Activated naive CD4-positive, alpha-beta T cell treated with Interleukin-2 at 50 U/mL for 16 hours (primary cell): ENCODE measurements around the gene KCNQ5.
A peak's percentile ranks its signal among the peaks of the same experiment; 100 is the strongest.
"Not testable (repeated sequence)": the region's sequence is repeated elsewhere in the genome, so short reads cannot be mapped to it uniquely, and the experiment has no call there.

Experiments
- DNase-seq: peaks from one replicate; pipeline ENCODE4 v3.0.0-alpha.2; 2020

The KCNQ5 gene

GRCh38 chr6:72621291-72622093, at the start of gene KCNQ5:
KCNQ5 (plus strand) TSS chr6:72622064.
- DNase-seq = peak; percentile 23

DNA sequence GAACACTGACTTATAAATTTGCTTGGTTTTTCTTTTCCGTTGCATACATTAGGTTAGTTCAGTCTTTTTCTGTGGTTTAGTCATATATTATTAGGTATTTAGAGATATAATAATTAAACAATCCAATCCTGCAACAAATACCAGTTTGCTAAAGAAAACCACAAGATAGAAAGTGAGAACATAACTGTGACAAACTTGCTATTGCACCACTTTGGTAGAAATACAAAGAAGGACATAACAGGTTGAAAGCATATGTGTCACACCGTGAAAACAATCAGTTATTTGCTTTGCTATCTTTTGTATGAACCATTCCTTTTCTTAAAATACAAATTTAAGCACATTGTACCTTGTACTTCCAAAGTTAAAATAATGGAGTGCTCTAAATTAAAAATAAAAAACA, 42.0 kb upstream of the KCNQ5 start:
- no peak for DNase-seq

DNA sequence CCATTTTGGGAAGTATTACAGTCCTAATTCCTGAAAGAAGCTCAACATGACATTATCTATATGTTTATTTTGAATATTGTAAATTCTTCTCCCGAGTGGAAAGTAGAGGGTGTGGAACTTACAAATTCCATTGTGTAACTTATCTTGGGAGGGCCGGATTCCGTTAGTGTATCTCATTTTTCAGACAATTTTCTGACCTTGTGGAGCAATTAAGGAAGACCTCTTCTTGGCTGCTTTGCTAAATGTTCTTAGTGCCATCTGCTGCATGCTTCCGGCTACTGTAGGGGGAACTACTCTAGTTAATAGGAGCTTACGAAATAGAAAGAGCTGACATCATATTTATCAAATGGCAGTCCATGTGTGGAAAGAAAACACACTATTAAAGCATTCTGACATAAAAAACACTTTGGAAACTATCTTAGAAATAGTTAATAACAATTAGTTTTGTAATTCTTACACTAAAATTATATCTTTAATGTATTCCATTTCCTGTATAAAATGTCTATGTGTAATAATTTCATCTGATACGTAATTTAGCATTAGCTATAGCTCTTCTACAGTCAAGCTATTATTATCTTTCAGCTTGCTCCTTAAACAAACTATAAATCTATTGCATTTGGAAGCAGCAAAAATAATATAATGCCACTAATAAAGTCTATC, 41.5 kb upstream of the KCNQ5 start:
- no peak for DNase-seq

- DNase-seq = not testable (repeated sequence)
Observed at GRCh38 chr6:72580950-72581349, 40.9 kb upstream of the KCNQ5 start.

DNA sequence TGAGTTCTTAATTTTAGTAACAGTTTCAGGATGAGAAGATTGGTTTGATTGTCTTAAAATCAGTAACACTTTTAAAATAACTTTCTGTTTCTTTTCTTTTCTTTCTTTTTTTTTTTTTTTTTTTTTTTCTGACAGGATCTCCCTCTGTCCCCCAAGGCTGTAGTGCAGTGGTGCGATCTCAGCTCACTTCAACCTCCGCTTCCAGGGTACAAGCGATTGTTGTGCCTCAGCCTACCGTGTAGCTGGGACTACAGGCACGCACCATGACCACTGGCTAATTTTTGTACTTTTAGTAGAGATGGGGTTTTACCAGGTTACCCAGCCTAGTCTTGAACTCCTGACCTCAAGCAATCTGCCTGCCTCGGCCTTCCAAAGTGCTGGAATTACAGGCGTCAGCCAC, 33.7 kb upstream of the KCNQ5 start:
- DNase-seq = no peak

- no peak for DNase-seq
Observed at GRCh38 chr6:72589096-72589495, 32.8 kb upstream of the KCNQ5 start.

- no peak for DNase-seq
Observed at GRCh38 chr6:72595812-72596211, 26.1 kb upstream of the KCNQ5 start.

DNA sequence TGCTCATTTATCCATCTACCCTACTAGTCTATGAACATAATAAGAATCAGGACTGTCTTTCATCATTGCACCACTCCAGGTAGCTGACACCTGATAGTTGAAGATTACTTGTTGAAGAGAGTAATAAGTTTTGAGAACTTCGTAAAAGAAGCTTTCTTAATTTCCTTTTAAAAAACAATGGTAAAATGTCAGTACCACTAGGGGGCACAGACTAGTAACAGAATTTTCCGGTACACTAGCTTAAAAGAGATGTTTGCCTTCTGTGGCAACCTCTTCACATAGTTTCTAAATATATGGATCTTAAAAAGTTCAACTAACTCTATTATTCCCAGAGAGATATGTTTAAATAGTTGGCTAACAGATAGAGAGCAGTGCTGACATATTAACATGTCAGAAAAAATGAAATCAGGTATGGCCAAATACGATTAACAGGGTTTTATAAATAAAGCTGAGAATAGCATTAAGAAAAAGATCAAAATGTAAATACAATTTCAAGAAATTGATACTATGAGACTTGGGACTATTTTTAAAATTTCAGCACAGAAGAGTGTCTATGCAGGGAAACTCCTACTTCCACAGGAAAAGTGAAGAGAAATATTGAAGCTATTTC, 5.4 kb upstream of the KCNQ5 start:
- no peak for DNase-seq

- DNase-seq = no peak
Observed at GRCh38 chr6:72617721-72618120, 4.1 kb upstream of the KCNQ5 start.

DNA sequence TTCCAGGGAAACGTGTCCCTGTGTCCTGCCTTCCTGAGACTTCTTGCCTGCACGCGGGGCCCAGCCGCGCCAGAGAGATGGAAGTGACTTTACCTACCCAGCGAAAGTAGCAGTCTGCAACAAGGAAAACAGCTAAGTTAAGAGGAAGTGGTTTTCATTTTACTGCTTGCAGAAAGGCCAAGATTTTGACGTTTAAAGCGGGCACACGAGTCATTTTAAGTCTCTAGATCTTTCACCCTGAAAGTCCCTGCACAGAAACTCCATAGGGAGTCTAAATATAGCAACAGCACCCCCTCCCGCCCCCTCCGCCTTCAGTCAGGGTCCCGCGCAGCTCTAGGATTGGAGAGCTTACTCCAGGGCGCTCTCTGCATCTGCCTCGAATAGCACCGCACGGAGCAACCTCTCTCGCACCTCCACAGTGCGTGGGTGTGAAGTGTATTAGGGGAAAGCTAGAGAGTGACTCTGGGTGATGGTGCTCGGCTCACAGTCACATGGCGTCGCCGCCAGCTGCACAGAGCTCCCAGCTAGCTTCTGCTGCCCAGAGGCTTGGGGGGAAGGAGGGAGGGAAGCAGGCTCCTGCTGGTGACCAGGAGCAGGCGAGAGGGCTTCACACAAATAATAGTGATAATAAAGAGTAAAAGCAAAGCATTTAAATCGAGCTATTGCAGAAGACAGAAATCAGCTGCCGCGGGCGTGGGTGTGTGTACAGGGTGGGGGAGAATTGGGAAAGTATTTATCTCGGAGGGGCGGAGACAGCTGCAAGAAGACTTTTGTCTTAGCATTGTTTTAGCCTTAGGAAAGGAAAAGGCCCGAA, 1.8 kb upstream of the KCNQ5 start:
- peak; percentile 78 for DNase-seq

GRCh38 chr6:72620871-72621290, 983 bp upstream of the KCNQ5 start:
- DNase-seq = no peak

GRCh38 chr6:72622094-72622940, 453 bp downstream of the KCNQ5 start:
- DNase-seq = peak; percentile 63

DNA sequence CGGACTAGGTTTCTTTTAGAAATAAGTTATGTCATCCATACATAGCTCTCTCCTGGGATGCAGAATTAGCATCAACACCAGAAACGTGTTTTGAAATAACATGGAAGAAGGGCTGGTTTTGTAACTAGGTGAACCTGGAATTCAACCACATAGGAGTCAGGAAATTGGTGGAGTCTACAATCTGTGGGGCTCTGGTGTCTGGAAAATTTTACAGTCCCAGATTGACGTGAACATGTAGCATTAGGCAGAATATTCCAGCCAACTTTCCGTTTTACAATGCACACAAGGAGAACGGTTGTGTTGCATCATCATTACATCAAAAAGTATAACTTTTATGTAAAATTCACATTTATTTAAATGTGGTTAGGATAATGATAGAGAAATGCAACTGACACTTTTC, 1.9 kb downstream of the KCNQ5 start:
- no peak for DNase-seq

DNA sequence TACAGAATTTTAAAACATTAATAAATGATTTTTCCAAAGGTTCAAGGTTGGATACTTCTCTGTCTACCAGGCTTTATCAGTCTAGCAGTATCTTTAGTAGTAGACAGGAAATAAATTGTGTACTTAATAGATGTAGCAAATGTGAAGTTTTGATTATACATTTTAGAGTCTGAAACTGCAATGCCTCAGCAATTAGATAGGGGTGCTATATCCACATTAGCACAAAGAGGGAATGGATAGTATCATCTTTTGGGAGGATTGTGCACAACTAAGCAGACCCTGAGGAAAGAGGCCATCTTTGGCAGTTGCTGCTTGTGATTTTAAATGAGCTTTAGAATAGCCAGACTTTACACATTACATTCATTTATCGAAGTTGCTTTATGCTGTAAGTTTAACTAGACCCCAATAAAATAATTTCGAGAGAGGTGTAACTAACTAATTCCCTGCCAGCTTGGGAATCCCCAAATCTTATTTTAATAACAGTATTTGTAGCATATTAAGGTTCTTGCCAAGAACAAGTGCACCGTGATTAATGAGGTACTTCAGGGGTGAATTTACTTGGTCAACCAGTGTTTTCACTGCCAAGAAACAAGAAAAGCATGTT, 2.8 kb downstream of the KCNQ5 start:
- DNase-seq = no peak

DNA sequence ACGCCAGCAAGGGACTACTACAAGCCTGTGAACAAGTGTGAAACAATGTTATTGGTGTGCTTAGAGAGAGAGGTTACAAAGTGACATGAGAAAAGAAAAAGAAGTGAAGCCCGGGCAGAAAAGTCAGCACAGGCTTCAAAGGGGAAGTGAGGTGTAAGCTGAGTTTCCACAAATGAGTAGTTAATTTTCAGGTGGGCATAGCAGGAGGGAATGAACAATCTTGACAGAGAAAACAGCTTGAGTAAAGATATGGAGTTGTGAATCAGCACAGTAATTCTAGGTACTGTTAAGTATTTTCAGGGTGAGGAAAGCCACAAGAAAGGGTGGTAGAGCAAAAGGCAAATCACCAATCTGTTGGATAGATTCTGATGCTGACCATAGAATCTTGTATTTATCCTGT, 4.3 kb downstream of the KCNQ5 start:
- DNase-seq = no peak

- DNase-seq = no peak
Observed at GRCh38 chr6:72627539-72627938, 5.7 kb downstream of the KCNQ5 start.

DNA sequence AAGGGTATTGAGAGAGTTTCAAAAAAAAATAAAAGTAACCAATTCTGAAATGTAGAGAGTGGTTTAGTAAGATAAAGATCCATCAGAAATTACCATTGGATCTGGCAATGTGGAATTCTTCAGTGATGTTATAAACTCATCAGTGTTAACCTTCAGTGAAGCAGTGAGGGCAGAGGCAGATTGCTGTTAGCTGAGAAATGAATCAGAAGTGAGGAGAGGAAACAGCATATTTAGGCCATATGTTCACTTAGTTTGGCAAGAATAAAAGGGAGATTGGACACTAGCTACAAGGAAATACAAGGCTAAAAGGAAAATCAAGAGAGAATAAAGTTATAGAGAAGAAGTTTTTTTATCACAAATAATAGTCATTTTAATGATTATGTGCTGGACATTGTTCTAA, 9.6 kb downstream of the KCNQ5 start:
- no peak for DNase-seq

DNA sequence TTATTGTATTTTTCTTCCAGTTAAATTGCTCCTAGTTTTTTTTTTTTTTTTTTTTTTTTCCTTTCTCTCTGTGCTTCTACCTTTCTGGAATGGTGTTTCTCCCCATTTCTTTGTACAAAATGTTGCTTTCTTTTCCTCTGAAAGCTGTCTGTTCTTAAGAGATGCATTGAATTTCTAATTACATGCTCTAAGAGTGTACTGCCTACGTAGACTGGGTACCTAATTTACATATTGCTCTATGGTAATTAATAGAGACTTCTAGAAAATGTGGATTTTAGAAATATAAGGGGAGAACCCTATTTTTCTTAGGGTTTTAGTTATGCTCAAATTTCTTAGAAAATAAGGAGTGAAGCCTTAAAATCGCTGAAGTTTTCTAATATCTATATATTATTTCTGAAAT, 13.8 kb downstream of the KCNQ5 start:
- no peak for DNase-seq

- no peak for DNase-seq
Observed at GRCh38 chr6:72636215-72636614, 14.4 kb downstream of the KCNQ5 start.

DNA sequence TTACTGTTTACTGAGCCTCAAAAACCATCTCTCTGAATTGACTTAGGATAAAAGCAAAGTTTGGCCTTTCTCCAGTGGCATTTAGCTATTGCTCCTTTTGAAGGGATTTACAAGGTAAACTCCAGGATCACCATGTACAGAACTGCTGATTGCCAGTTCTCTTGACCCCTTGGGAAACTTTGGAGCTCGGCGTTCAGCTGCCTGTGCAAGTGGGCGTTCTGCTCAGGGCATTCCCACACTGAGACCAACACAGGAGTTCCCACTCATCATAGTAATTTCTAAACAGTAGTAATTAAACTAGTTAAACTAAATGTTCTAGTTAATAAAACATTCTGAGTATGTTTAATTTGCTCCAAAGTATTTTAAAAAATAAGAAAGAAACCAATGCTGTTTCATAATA, 14.9 kb downstream of the KCNQ5 start:
- no peak for DNase-seq

GRCh38 chr6:72639920-72640614, 18.2 kb downstream of the KCNQ5 start:
- no peak for DNase-seq
